ENCODE data around the gene FBLN2. TPM values are rescaled to one million over a fixed set of nuclear protein-coding genes. Genes with fewer than 3 reads are reported as not detected.

FBLN2 gene
- total RNA-seq, 1 donor from 2014 or later, result 2.2 TPM

DNA sequence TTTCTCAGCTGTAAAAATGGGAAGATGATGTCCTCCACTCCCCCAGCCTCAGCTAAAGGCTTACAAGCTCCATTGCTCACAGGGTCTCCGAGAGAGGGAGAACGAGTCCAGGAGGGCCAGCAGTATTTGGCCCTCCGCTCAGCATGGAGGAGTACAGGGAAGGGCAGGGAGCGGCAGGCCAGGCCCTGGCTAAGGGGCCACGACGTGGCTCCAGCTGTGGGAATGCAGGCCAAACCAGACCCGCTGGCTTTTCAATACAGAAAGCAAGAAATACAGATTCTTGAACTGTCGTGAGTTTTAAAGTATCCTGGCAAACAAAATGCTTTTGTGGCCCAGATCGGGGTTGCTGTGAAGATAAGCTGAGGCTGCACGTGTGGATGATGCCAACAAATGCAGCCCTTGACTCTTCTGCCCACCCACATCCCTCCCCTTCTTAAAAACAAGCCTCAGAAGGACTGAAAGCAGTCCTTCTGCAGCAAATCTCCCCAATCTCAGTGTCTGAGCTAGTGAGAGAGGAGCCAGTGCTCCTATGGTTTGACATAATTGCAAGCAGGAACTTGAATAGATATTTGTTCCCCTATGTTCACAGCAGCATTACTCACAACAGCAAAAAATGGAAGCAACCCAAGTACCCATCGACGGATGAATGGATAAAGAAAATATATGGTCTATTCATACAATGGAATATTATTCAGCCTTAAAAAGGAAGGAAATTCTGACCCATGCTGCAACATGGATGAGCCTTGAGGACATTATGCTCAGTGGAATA is 18.5 kb upstream of the FBLN2 start:
- DNase-seq (ENCODE audit: low read depth, low spot score), result no peak

DNA sequence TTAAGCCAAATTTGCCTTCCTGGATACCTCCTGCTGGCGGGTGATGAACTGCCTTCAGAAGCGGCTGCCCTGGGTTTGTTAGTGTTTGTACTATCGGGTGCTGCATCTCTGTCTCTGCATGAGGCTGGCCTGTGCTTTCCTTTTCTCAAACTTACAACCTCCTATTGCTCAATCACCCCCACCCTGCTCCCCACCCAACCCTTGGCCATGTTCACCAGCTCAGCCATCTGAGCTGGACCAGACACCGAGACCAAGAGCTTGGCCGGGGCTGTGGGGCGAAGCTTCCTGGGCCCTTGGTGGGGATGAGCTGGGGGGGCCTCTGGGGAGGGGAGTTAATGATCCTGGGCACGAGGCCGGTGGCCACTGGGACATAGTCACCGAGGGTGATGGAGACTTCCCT is 16.8 kb upstream of the FBLN2 start:
- DNase-seq (ENCODE audit: low read depth, low spot score), result no peak

DNA sequence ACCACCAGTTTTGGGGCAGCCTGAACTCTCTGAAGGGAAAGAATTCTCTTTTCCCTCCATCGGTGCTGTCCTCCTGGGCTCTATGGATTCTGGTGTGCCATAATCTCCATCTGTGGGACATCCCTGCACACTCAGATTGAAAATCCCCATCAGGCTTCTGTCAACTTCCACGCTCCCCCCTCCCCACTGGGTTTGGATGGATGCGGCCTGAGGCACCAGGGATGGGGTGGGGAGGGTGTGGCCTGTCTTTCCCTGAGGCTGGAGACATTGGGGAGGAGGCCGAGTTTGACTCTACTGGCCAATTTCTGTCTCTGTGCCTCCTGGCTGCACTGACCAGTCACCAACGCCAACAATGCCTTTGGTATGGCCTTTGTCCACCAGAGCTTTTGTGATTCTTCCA is 16.3 kb upstream of the FBLN2 start:
- DNase-seq (ENCODE audit: low read depth, low spot score), result no peak

DNA sequence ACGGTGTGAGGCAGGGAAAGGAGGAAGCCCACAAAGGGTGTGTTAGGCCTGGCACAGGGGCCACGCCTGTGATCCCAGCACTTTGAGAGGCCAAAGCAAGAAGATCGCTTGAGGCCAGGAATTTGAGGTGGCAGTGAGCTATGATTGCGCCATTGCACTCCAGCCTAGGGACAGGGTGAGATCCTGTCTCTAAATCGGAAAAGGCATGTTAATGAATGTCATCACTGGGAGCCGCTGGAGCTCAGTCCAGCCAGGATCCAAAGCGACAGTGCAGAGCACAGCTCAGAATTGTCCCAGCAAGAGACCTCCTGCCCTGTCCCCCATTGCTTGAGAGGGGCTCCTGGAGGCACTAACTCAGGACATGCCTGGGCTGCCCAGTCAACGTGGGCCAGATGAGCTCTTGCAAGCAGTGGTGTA is 15.0 kb upstream of the FBLN2 start:
- no peak for DNase-seq (ENCODE audit: low read depth, low spot score)

DNA sequence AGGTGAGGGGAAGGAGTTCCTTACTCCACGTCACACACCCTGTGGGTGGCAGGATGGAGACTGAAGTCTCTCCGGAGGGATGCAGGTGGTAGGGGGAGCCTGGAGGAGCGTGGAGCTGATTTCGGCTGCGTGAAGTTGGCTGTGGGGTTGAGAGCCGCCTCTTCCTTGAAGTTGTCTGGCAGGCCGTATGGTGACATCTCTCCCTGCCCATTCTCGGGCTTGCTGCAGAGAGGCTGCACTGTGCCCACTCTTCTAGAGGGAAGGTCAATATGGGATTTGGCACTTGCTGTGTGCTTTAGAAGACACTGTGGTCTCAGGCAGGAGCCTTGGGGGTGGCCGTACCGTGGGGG is 13.4 kb upstream of the FBLN2 start:
- no peak for DNase-seq (ENCODE audit: low read depth, low spot score)

DNA sequence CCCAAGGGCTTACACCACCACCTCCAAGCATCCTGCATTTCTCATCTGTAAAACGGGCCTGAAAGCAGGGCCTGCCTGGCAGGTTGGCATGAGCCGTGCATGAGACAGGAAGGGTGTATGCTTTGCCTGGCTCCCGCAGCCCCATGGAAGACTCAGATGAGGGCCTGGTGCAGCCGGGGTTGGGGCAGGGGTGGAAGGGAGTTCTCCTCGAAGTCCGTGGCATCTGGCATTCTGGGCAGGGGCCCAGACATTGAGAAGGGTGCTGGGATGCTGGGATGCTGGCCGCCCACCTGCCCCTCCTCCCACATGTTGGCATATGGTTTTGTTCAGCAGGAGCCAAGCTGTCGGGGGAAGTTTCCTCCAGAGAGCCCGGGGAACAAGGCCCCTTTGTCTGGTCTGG is 13.0 kb upstream of the FBLN2 start:
- DNase-seq (ENCODE audit: low read depth, low spot score), result no peak

DNA sequence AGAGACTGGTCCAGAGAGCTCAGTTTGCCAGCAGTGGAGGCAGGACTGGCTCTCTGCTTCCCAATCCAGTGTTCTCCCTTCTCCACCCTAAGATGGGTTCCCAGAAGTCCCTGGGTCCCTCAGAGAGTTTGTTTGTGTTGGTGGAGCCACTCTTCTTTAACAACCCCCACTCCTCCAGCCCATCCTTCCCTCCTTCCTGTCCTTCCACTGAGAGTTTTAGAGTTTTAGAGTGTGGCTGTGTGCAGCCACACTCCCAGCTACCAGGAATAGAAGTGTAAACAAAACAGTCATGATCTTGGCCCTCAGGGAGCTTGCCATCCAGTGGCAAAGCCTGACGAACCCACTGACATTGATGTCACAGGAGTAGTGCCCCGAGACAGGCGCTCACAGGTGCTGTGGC is 12.5 kb upstream of the FBLN2 start:
- DNase-seq (ENCODE audit: low read depth, low spot score), result no peak

DNA sequence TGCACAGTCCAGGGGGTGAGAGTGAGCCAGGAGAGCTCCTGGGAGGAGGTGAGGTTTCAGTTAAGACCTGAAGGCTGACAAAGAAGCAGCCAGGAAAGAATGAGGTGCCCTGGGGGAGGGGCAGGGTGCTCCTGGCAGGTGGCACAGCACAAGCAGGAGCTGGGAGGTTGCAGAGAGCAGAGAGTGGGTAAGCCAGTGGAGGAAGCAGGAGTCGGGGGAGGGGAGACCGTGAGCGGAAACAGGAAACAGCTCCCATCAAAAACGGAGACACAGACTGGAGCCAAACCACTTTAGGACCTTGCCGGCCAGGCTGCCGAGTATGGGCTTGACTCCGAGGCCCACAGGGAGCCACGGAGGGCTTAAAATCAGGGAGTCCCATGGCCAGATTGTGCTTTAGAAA is 12.1 kb upstream of the FBLN2 start:
- no peak for DNase-seq (ENCODE audit: low read depth, low spot score)

DNA sequence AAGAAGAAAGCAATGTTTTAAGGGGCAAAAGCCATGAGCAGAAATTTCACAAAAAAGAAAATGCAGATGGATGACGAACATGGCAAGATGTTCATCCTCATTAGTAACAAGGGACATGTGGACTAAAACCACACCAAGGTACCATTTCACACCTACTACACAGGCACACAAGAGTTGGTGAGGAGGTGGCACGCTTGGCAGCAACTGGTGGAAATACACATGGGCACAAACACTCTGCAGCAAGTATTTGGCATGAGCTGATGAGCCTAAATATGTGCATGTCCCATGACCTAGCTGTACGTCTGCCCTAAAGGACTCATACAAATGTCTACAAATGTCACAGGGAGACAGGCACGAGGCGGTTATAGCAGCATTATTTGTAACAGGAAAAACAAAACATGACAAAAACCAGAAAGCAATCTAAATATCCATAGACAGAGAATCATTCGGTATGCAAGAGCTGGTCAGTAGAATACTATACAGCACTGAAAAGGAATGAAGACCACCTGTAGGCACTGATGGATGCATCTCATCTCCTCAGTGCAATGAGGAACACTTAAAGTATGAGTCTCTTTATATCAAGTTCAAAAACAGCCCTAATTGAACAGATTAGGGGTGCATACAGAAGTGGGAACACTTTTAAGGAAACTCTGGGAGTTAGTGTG is 11.5 kb upstream of the FBLN2 start:
- DNase-seq (ENCODE audit: low read depth, low spot score), result no peak

DNA sequence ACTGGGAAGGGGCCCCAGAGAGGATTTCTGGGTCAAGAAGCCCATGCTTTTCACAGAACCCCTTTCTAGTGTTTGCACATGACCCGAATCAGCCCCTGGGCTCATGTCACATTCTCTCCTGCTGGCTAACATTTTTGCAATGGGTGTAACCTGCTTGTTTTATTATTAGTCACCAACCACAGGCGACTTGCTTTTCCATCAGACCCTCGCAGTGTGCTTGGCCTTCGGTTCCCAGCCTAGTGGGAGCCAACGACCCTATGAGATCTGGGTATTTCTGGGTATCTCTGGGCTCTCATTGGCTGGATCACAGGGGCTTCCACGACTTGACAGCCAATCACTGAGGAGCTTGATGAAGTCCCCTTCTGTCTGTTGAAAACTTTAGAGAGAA is 11.0 kb upstream of the FBLN2 start:
- DNase-seq (ENCODE audit: low read depth, low spot score), result no peak

DNA sequence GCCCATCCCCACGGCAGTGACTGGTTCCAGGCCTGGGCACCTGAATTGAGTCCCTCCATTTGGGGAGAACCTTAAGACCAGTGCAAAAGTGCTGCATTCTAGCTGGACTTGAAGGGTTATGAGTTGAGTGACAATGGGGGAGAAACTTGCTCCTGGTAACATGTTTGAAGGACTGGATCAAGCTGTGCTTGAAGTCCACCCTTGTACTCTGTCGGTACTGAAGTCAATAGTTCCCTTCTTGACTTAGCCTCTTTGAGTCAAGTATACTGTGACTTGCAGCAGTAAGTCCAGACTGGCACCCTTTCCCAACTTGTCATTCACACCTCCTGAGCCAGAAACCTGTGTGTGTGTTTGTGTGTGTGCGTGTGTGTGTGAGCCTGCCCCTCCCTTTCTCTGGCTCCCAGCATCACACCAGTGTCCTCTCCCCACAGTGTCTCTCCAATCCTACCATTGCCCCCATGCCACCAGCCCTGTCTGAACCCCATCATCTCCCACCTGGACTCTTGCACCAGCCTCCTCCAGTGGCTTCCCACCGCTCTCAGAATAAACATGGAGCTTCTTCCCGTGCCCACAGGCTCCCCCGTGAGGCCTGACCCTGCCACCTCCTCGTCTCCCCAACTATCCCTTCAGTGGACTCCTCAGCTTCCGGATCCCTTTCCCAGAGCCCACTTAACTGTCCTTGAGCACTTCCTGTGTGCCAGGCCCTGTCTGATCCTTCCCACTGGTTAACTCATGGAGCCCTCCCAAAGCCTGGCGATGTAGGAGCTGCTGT is 10.2 kb upstream of the FBLN2 start:
- no peak for DNase-seq (ENCODE audit: low read depth, low spot score)

DNA sequence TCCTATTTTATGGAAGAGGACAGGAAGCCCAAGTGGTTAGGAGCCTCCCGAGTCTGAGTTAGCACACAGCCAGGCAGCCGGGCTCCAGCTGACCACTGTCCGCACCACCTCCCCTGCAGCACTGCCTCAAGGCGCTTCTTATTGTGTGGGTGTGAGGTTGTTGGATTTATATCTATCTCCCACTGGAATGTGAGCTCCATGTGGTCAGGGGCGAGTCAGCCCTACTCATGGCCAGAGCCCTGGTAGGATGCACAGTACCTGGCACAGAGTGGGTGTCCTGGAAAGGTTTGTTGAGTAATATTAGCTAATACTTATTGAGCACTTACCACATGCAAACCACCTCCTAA is 9.7 kb upstream of the FBLN2 start:
- no peak for DNase-seq (ENCODE audit: low read depth, low spot score)

DNA sequence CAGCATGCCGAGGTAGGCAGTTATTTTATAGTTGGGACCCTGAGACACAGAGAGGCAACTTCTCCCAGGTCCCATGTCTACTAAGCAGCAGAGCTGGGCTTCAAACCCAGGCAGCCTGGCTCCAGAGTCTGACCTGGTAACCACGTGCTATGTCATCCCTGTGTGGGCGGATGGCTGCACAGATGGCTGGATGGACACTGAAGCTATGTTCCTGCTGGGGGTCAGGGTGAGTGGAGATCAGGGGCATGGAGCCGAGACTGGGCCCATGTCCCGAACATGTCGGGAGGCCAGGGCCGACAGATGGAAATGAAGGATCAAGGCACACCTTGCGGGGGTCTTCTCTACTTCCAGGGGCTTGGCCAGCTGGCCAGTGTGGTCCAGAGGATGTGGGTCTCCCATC is 9.3 kb upstream of the FBLN2 start:
- DNase-seq (ENCODE audit: low read depth, low spot score), result no peak

DNA sequence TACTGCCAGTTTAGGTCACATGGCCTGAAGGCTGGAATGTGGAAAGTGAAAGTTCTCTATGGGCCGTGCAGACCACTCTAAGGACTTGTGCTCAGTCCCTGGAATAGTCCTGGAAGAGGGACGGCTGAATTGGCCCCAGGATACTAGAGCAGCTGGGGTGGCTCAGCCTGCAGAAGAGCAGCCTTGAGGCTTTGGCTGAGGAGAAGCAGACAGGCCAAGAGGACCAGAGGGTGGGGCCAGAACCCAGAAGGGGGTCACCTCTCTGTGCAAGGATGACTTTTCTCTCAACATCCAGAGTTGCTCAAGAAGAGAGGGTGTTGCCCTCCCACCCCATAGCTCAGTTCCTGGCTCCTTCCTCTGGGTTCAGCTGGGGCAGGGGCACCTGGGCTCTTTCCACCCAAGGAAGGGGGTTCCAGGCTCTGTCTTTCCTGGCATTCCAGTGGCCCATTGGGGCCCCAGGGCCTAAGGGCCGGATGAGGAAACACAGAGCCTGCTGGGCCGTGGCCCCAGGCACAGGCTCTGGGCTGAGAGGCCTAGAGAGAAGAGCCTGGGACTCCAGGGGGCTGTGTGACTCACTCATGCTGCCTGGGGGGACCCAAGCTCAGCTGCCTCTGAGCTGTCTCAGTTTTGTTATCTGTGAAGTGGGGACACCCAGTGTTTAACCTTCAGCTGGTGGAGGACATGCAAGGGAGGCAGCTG is 8.5 kb upstream of the FBLN2 start:
- no peak for DNase-seq (ENCODE audit: low read depth, low spot score)

DNA sequence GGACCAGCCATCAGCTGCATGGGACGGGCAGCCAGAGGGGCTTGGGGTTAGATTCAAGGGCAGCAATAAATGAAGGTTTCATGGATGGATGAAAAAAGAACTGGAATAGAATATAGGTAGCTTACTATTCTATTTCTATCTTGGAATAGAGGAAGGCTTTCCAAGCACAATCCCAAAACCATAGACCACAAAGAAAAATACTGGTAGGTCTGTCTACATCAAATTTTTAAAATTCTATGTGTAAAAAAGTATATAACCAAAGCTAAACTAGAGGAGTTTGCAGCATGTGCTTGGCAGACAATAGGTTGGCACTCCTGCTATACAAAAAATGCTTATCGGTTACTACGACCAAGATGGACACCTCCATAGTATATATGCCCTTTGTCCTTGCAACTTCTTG is 7.2 kb upstream of the FBLN2 start:
- DNase-seq (ENCODE audit: low read depth, low spot score), result no peak

DNA sequence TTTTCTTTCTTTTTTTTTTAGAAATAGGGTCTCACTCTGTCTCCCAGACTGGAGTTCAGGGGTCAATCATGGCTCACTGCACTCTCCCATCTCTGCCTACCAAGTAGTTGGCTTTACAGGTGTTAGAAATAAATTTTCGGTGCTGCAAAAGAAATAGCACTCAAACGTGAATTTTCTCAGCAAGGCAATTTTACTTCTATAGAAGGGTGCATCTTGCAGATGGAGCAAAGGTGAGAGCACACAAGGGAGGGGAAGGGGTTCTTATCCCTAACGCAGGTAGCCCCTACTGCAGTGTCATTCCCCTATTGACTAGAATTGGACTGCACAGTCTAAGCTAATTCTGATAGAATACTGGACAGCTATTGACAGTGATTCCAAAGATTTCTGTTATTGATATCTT is 6.8 kb upstream of the FBLN2 start:
- no peak for DNase-seq (ENCODE audit: low read depth, low spot score)

DNA sequence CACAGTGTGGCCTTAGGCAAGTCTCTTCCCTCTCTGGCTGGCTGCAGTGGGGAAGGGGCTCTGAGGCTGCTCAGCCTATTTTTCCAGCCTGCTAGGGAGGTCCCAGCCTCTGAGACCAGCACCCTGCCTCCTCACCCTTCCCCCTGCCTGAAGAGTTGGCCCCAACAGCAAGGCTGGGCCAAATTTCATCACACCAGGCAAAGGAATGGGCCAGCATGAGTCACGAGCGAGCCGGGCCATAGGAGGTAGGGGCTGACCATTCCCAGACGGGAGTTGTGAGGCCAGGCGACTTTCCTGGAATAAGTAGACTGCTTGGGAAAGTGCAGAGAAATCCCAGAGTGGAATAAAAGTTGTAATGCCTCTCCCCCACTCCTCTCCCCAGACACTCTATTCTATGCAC is 5.7 kb upstream of the FBLN2 start:
- DNase-seq (ENCODE audit: low read depth, low spot score), result no peak

DNA sequence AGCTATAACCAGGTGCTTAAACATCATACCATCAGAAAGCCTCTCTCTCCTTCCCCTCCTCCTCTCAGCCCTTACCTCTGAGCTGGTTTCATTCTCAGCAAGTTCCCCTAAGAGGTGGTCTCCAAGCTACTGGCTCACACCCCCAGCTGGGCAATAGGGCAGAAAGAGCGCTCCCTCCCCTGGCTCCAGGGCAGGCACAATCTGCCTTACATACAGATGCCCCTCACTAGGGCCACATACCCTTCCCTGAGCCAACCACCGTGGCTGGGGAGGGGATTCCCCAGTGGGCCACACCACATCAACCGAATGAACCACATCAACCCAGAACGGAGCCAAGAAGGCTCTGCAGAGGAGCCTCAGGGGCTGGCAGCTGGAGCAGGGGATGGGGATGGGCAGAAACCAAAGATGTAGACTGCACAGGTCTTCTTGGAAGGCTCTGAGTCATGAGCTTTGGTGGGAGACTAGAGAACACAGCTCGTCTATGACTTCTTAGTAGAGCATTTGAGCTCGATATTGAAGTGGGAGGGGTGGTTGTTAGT is 4.6 kb upstream of the FBLN2 start:
- no peak for DNase-seq (ENCODE audit: low read depth, low spot score)

DNA sequence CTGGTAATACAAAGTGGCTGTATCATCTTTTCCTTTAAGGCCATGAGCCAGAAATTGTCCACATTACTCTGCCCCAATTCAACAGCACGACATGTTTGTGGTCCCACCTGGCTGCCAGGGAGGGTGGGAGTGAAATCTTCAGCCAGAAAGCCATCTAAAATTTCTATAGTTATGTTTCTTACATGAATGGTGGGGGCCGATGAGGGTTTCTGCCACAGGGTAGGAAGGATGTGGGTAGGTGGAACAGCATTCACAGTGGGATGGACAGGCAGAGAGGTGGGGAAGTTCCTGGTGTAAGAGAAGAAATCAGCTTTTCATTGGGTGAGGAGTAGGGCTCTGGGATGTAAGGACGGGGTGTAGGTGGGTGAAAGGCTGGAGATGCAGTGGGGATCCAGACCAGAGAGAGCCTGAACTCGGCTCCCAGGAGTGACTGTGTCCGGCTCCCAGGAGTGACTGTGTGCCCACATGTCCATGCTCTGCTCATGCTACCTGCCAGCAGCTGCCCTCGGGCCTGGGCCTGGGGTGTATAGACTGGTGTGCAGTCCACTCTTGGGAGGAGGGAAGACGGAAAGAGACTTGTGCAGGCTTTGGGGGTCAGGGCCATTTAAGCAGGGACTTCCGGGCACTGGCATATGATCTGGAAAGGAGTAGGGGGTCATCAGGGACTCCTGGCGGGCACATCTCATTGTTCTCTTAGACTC is 3.8 kb upstream of the FBLN2 start:
- DNase-seq (ENCODE audit: low read depth, low spot score), result no peak

DNA sequence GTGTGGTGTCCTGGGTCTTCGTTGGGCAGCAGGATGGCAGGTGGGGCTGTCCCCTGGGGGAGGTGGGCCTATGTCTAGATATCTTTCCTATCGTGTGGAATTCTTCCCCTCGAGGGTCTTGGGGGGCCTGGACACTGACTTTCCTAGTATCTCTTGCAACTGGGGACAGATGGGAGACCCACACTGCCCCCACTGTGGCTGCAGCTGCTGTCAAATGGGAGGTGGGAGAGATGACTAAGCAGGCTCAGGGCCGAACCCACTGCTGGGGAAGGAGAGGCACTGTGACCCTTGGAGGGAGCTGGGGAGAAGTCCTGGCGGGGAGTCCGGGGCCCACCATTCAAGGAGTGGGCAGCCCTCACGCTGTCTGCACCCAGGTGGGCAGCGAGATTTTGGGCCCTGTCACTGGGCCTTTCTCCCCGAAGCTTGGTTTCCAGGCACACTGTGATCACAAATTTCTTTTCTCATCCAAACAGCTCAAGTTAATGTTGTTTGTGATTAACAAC is 2.9 kb upstream of the FBLN2 start:
- no peak for DNase-seq (ENCODE audit: low read depth, low spot score)

DNA sequence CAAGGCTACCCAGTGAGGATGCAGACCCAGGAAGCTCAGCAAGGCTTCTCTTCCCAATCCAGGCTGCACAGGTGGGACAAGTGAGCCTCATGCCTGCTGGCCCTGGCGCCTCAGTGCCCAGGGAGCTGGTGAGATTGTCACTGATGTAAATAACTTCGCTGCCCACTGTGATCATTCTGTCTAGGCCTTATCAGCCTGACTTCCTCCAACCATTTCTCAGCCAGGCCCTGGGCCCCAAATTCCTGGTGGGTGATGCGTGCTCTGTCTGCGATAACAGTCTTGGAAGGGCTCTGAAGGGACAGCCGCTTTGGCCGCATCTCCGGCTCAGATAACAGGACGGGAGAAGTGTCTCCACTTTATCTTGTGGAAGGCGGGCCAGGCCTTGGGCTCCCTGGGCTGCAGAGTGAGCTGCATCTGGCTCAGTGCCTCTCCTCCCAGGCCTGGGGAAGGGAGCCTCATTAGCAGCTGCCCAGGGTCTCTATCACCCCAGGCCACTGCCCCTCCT is 2.2 kb upstream of the FBLN2 start:
- DNase-seq (ENCODE audit: low read depth, low spot score), result no peak
